AG09319 (cell line): ENCODE data around the gene IQGAP1.
A peak's percentile ranks its signal among the peaks of the same experiment; 100 is the strongest.

Experiments used
- DNase-seq: peaks from one replicate; pipeline ENCODE4 v3.0.0-alpha.2; 2010; ENCODE audit warnings: low read depth; ENCODE audit errors: extremely low read depth
- TF ChIP-seq, protein P1 (sequence below): IDR thresholded peaks from 2 replicates; pipeline ENCODE4 v1.5.1; 2011; ENCODE audit warnings: low read depth, mild to moderate bottlenecking, inconsistent platforms, low read length, moderate library complexity

IQGAP1 gene

DNA sequence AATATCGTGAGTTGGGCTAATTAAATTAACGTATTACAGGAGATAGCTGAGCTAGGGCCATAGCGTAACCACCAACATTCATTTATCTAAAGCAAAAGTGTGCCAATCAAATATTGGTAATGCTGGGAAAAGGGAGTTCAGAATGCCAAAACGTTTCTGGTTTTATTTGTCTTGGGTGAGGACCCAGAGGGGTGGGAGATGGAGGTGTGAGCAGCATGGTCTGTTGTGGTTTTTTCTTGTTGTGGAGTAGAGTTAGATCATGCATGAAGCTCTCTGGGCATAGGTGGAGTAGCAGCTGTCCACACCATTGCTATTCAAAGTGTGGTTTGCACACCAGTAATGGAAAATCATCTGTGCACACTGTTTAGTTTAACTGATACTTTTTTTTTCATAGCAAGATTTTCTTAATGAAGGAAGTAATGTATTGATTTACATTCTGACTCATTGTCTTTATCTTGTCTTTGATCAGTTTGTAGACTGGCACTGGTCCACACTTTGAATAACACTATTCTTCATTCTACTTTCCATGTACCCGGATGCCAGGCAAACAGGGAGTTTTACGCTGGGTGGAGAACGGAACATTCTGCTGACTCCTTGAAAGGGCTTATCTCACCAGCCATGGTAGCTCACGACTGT, 90.9 kb downstream of the IQGAP1 start:
- TF ChIP-seq, protein P1, sequence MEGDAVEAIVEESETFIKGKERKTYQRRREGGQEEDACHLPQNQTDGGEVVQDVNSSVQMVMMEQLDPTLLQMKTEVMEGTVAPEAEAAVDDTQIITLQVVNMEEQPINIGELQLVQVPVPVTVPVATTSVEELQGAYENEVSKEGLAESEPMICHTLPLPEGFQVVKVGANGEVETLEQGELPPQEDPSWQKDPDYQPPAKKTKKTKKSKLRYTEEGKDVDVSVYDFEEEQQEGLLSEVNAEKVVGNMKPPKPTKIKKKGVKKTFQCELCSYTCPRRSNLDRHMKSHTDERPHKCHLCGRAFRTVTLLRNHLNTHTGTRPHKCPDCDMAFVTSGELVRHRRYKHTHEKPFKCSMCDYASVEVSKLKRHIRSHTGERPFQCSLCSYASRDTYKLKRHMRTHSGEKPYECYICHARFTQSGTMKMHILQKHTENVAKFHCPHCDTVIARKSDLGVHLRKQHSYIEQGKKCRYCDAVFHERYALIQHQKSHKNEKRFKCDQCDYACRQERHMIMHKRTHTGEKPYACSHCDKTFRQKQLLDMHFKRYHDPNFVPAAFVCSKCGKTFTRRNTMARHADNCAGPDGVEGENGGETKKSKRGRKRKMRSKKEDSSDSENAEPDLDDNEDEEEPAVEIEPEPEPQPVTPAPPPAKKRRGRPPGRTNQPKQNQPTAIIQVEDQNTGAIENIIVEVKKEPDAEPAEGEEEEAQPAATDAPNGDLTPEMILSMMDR: no peak
- no peak for DNase-seq

DNA sequence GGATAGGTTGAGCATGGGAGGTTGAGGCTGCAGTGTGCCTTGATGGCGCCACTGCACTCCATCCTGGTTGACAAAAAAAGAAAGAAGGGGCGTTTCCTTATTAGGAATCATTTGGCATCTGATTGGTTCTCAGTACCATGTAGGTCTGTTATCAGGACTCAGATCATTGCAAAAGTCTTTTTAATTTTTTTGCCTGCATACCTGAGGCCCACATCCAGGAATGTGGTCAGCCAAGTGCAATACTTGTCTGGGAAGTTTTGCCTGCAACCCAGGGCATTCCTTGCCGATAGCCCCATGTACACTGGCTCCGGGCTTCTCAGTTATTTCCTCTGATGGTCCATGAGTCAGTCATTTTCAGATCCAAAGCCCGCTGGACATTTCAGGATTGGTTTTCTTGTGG, 91.6 kb downstream of the IQGAP1 start:
- DNase-seq: no peak

DNA sequence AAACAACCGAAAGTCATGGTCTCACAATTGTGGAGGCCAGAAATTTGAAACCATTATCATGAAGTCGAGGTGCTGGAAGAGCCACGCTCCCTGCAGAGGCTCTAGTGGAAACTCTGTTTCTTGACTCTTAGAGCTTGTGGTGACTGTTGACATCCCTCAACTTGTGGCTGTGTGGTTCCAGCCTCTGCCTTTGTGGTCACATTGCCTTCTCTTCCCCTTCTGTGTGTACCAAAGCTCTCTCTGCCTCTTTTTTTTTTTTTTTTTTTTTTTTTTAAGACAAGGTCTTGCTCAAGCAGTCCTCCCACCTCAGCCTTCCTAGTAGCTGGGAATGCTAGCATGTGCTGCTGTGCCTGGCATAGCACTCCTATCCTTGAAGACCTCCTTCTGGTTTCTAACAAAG, 93.0 kb downstream of the IQGAP1 start:
- no peak for DNase-seq

More for the DNA sequence above, 91.6 kb downstream of the IQGAP1 start:
- TF ChIP-seq, protein P1: no peak

DNA sequence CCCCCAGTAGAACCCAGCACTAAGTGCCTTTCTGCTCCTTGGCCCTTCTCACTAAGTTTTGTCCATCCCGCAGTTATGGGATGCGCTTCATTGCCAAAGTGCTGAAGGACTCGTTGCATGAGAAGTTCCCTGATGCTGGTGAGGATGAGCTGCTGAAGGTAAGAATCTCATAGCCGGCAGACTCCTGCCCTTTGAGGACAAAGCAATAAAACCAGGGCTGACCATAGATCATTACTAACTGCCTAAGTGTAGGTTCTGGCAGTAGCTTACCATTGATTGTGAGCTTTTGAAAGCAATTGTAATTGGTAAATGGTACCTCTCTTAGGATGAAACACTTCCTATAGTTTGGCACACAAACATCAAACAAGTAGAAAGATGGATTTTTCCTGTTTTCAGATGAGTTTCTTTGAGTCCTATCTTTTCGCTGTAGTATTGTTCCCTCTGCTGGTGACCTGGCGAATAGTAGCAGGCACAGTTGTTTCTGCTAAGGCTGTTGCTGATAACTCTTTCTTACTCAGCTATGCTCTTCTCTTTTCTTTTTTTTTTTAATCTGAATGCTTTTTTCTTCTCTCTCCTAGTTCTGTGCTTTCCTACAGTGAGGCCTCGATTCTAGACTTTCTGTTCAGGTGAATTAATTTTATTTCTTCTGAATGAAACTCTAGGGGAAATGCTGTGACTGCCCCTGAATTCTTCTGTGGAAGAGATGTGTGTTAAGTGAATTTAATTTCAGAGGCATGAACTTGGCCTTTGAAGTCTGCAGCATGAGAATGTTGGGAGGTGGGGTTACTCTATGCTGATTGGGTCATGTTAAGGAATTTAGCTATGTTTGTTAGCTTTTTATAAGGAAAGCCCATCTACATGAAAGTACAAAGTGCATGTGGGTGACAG, 94.3 kb downstream of the IQGAP1 start:
- DNase-seq: peak; percentile 28
- TF ChIP-seq, protein P1: peak; percentile 79

More for the DNA sequence above, 93.0 kb downstream of the IQGAP1 start:
- TF ChIP-seq, protein P1: no peak

DNA sequence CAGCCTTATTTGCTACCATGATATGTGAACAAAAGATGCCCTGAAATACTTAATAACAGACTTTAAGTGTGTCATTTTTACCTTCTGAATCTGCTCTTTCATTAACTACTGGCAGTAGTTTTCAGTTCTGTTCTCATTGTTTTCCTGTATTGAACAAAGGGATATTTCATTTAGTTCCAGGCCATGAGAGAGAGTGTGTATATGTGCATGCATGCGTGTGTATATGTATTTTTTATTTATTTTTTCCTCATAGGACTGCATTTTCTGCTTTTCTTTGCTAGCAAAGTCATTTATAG, 94.9 kb downstream of the IQGAP1 start:
- DNase-seq: no peak
- TF ChIP-seq, protein P1: no peak

DNA sequence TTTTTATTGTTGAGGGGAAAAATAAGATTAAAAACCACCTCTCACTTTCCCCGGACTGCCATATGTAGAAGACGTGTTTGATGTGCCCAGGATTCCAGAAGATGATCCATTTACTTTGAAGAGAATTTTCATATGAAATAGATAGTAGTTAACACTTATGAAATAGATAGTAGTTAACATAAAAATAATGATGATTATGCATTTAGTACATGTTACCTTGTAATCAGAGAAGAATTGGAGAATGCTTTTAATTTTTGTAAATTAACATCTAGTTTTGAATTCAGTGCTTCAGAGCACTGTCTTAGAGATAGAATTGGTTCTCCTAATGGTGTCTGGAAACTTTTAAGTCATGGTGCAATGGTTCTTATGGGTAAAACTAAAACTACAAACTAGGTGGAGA, 95.6 kb downstream of the IQGAP1 start:
- TF ChIP-seq, protein P1: no peak
- DNase-seq: no peak

DNA sequence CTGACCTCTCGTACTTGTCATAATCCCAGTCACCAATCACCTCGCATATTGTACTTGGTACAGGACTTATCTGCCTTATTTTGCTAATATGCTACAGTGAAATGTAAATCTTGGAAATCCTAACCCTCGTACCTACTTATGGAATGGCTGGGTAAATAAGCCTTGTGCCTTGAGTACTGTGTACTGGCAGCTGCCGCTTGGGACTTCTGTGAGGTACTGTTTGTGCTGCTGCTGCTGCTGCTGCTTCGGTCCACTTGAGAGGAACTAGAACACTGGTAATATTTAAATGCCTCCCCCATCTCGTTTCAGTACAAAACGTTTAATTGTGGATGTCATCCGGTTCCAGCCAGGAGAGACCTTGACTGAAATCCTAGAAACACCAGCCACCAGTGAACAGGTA, 99.1 kb downstream of the IQGAP1 start:
- DNase-seq: no peak
- TF ChIP-seq, protein P1: no peak
